Measurements from ENCODE around the gene SORCS3.

SORCS3 gene

DNA sequence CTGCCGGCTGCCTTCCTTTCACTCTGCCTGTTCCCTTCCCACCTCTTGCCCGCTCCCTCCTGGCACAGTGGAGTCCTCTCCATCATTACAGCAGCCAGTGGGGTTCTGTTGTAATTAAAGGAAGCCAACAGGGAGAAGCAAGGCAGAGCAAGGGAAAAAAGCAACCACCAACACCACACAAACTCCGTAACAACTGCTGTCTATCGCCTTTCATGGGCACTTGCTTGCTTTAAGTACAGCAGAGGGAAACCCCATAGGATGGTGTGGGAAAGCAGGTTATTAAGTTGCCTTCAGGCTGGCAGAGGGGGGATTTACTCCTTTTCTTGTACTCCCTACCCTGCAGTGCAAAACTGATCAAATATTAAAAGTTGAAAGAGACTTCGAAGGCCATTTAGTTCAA is 22.0 kb downstream of the SORCS3 start:
- Histone ChIP-seq H2BK5ac (ENCODE audit: low read length) (no peak overlapping the region), H3K9ac (ENCODE audit: low read length) (no peak overlapping the region), H4K8ac (ENCODE audit: low read depth, low read length) (no peak overlapping the region), H3K56ac (ENCODE audit: low read length) (no peak overlapping the region), H4K5ac (ENCODE audit: low read length) (no peak overlapping the region), H3K27ac (ENCODE audit: low read depth, low read length) (no peak overlapping the region), H3K27me3 (ENCODE audit: insufficient read depth, low read length, poor library complexity) (no peaks in the 10 kb centered on the region), H2AK5ac (ENCODE audit: low read length) (no peak overlapping the region), H2BK120ac (ENCODE audit: low read depth, low read length) (no peak overlapping the region), H3K4ac (ENCODE audit: low read depth, low read length) (no peak overlapping the region), H3K79me1 (ENCODE audit: low read length) (no peaks in the 10 kb centered on the region), H2BK15ac (replicated peaks; ENCODE audit: low read depth) (no peak overlapping the region), H3K18ac (ENCODE audit: low read length) (no peak overlapping the region), H3K4me1 (ENCODE audit: control insufficient read depth, low read depth, low read length) (no peaks in the 10 kb centered on the region), H3K4me2 (ENCODE audit: low read length) (no peak overlapping the region), H3K23ac (ENCODE audit: low read length) (no peak overlapping the region), H3K4me3 (ENCODE audit: low read length) (no peak overlapping the region), H3K36me3 (ENCODE audit: control insufficient read depth, insufficient read depth, low read length) (no peaks in the 10 kb centered on the region), H3K79me2 (ENCODE audit: control insufficient read depth, insufficient read depth, low read length) (no peaks in the 10 kb centered on the region)
- DNase-seq = no peak
- WGBS (ENCODE audit: extremely low coverage, insufficient coverage, low lambda C conversion rate) = no CpG with 5 or more reads among the region's 5 CpGs

DNA sequence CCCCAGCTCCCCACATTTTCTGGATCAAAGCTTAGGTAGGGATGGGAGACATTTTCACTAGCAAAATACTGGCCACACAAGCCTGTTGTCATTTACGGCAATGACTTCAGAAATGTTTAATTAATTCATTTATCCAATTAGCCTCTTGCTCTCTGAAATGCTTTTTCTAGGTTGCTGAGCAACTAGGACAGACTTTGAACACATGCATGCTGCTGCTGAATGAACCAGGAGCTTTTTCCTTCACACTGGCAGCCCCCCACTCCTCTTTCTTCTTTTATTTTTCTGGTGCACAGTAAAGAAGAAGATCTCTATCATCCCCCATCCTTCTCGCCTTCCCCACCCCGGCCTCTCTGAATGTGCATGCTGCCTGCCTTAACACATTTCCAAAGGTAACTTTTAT is 22.5 kb downstream of the SORCS3 start:
- no peaks in the 10 kb centered on the region for H3K4me1 ChIP-seq (ENCODE audit: control insufficient read depth, low read depth, low read length)
- H4K8ac ChIP-seq (ENCODE audit: low read depth, low read length) = no peak overlapping the region
- no peak overlapping the region for H3K56ac ChIP-seq (ENCODE audit: low read length)
- H3K79me2 ChIP-seq (ENCODE audit: control insufficient read depth, insufficient read depth, low read length) = no peaks in the 10 kb centered on the region
- no peak overlapping the region for H3K23ac ChIP-seq (ENCODE audit: low read length)
- no CpG with 5 or more reads among the region's 3 CpGs for whole genome bisulfite sequencing (ENCODE audit: extremely low coverage, insufficient coverage, low lambda C conversion rate)
- no peak overlapping the region for H3K18ac ChIP-seq (ENCODE audit: low read length)
- H3K27me3 ChIP-seq (ENCODE audit: insufficient read depth, low read length, poor library complexity) = no peaks in the 10 kb centered on the region
- no peak overlapping the region for H3K4me2 ChIP-seq (ENCODE audit: low read length)
- no peak overlapping the region for H2BK15ac ChIP-seq (replicated peaks; ENCODE audit: low read depth)
- no peak overlapping the region for H3K27ac ChIP-seq (ENCODE audit: low read depth, low read length)
- no peak overlapping the region for H2AK5ac ChIP-seq (ENCODE audit: low read length)
- no peaks in the 10 kb centered on the region for H3K36me3 ChIP-seq (ENCODE audit: control insufficient read depth, insufficient read depth, low read length)
- no peaks in the 10 kb centered on the region for H3K79me1 ChIP-seq (ENCODE audit: low read length)
- no peak overlapping the region for H3K4ac ChIP-seq (ENCODE audit: low read depth, low read length)
- DNase-seq = no peak
- H2BK5ac ChIP-seq (ENCODE audit: low read length) = no peak overlapping the region
- no peak overlapping the region for H3K4me3 ChIP-seq (ENCODE audit: low read length)
- H3K9ac ChIP-seq (ENCODE audit: low read length) = no peak overlapping the region
- H2BK120ac ChIP-seq (ENCODE audit: low read depth, low read length) = no peak overlapping the region
- H4K5ac ChIP-seq (ENCODE audit: low read length) = no peak overlapping the region

DNA sequence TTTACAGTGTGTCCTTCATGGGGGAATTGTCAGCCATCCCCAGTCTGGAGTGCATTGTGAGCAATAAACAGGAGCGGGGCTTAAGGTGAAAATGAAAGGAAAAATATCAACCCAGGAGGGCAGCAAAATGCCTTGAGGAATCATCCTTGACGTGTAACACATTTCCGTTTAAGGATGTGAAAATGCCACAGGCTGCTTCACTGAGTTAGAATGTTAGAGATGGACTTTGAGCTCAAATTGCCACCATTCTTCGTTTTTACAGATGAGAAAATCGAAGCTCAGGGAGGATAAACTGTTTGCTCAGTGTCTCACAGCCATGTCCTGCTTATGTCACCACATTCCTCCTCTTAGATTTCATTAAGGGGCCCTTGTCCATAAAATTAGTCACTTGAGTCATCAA is 23.1 kb downstream of the SORCS3 start:
- no peak overlapping the region for H3K56ac ChIP-seq (ENCODE audit: low read length)
- H3K9ac ChIP-seq (ENCODE audit: low read length) = no peak overlapping the region
- no peak for DNase-seq
- WGBS (ENCODE audit: extremely low coverage, insufficient coverage, low lambda C conversion rate) = no CpG with 5 or more reads among the region's 5 CpGs
- H3K4me1 ChIP-seq (ENCODE audit: control insufficient read depth, low read depth, low read length) = no peaks in the 10 kb centered on the region
- H4K8ac ChIP-seq (ENCODE audit: low read depth, low read length) = no peak overlapping the region
- no peak overlapping the region for H4K5ac ChIP-seq (ENCODE audit: low read length)
- no peak overlapping the region for H2BK120ac ChIP-seq (ENCODE audit: low read depth, low read length)
- no peak overlapping the region for H2BK15ac ChIP-seq (replicated peaks; ENCODE audit: low read depth)
- no peak overlapping the region for H2AK5ac ChIP-seq (ENCODE audit: low read length)
- no peaks in the 10 kb centered on the region for H3K36me3 ChIP-seq (ENCODE audit: control insufficient read depth, insufficient read depth, low read length)
- no peak overlapping the region for H3K27ac ChIP-seq (ENCODE audit: low read depth, low read length)
- H3K27me3 ChIP-seq (ENCODE audit: insufficient read depth, low read length, poor library complexity) = no peaks in the 10 kb centered on the region
- no peaks in the 10 kb centered on the region for H3K79me1 ChIP-seq (ENCODE audit: low read length)
- H3K4me2 ChIP-seq (ENCODE audit: low read length) = no peak overlapping the region
- no peak overlapping the region for H3K18ac ChIP-seq (ENCODE audit: low read length)
- no peak overlapping the region for H3K23ac ChIP-seq (ENCODE audit: low read length)
- no peak overlapping the region for H2BK5ac ChIP-seq (ENCODE audit: low read length)
- H3K4ac ChIP-seq (ENCODE audit: low read depth, low read length) = no peak overlapping the region
- H3K4me3 ChIP-seq (ENCODE audit: low read length) = no peak overlapping the region
- H3K79me2 ChIP-seq (ENCODE audit: control insufficient read depth, insufficient read depth, low read length) = no peaks in the 10 kb centered on the region

DNA sequence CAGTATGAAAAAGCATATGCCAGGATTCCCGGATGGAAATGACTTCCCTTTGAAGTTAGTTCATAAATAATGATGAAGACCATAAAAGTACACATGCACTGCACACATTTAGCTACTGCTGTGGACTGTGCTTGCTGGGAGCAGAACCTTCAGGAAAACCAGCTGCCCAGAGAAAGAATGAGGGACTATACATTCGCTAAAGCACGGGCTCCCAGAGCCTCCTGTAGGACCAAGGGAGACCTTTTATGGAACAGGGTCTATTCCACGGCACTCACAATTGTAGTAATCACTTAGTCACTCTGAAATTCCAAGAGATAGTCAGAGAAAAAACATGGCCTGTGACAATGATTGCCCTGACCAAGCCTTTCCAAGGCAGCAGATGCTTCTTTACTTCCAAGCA is 24.1 kb downstream of the SORCS3 start:
- Histone ChIP-seq H3K4me3 (ENCODE audit: low read length) (no peak overlapping the region), H2AK5ac (ENCODE audit: low read length) (no peak overlapping the region), H3K4me2 (ENCODE audit: low read length) (no peak overlapping the region), H3K4me1 (ENCODE audit: control insufficient read depth, low read depth, low read length) (no peaks in the 10 kb centered on the region), H3K56ac (ENCODE audit: low read length) (no peak overlapping the region), H3K4ac (ENCODE audit: low read depth, low read length) (no peak overlapping the region), H3K9ac (ENCODE audit: low read length) (no peak overlapping the region), H3K79me2 (ENCODE audit: control insufficient read depth, insufficient read depth, low read length) (no peaks in the 10 kb centered on the region), H3K18ac (ENCODE audit: low read length) (no peak overlapping the region), H2BK15ac (replicated peaks; ENCODE audit: low read depth) (no peak overlapping the region), H4K8ac (ENCODE audit: low read depth, low read length) (no peak overlapping the region), H2BK5ac (ENCODE audit: low read length) (no peak overlapping the region), H3K27me3 (ENCODE audit: insufficient read depth, low read length, poor library complexity) (no peaks in the 10 kb centered on the region), H3K36me3 (ENCODE audit: control insufficient read depth, insufficient read depth, low read length) (no peaks in the 10 kb centered on the region), H3K79me1 (ENCODE audit: low read length) (no peaks in the 10 kb centered on the region), H3K23ac (ENCODE audit: low read length) (no peak overlapping the region), H4K5ac (ENCODE audit: low read length) (no peak overlapping the region), H3K27ac (ENCODE audit: low read depth, low read length) (no peak overlapping the region), H2BK120ac (ENCODE audit: low read depth, low read length) (no peak overlapping the region)
- DNase-seq = no peak
- WGBS (ENCODE audit: extremely low coverage, insufficient coverage, low lambda C conversion rate) = no CpG with 5 or more reads among the region's 4 CpGs

DNA sequence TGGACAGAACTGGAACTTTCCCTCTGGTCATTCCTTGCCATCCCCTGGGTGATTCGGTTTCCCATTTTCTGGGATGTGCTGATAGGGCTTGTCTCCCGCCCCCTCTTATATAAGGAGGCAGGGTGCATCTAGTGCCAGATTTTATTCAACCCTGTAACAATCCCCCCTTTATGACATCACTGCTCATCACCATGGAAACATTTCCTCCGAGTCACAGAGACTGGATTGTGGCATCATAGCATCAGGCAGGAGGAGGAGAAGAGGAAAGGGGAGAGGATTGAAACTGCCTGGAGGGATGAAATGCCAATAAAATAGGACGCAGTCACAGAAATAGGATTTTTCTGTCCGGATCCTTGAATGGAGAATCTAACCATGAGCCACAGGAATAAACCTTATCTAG is 25.0 kb downstream of the SORCS3 start:
- Histone ChIP-seq H3K36me3 (ENCODE audit: control insufficient read depth, insufficient read depth, low read length) (no peaks in the 10 kb centered on the region), H3K9ac (ENCODE audit: low read length) (no peak overlapping the region), H3K79me2 (ENCODE audit: control insufficient read depth, insufficient read depth, low read length) (no peaks in the 10 kb centered on the region), H3K27me3 (ENCODE audit: insufficient read depth, low read length, poor library complexity) (no peaks in the 10 kb centered on the region), H3K79me1 (ENCODE audit: low read length) (no peaks in the 10 kb centered on the region), H3K18ac (ENCODE audit: low read length) (no peak overlapping the region), H3K23ac (ENCODE audit: low read length) (no peak overlapping the region), H2BK120ac (ENCODE audit: low read depth, low read length) (no peak overlapping the region), H2AK5ac (ENCODE audit: low read length) (no peak overlapping the region), H3K4ac (ENCODE audit: low read depth, low read length) (no peak overlapping the region), H4K5ac (ENCODE audit: low read length) (no peak overlapping the region), H2BK5ac (ENCODE audit: low read length) (no peak overlapping the region), H3K4me1 (ENCODE audit: control insufficient read depth, low read depth, low read length) (no peaks in the 10 kb centered on the region), H3K27ac (ENCODE audit: low read depth, low read length) (no peak overlapping the region), H3K4me2 (ENCODE audit: low read length) (no peak overlapping the region), H4K8ac (ENCODE audit: low read depth, low read length) (no peak overlapping the region), H3K56ac (ENCODE audit: low read length) (no peak overlapping the region), H3K4me3 (ENCODE audit: low read length) (no peak overlapping the region), H2BK15ac (replicated peaks; ENCODE audit: low read depth) (no peak overlapping the region)
- WGBS (ENCODE audit: extremely low coverage, insufficient coverage, low lambda C conversion rate) = no CpG with 5 or more reads among the region's 5 CpGs
- DNase-seq = no peak

DNA sequence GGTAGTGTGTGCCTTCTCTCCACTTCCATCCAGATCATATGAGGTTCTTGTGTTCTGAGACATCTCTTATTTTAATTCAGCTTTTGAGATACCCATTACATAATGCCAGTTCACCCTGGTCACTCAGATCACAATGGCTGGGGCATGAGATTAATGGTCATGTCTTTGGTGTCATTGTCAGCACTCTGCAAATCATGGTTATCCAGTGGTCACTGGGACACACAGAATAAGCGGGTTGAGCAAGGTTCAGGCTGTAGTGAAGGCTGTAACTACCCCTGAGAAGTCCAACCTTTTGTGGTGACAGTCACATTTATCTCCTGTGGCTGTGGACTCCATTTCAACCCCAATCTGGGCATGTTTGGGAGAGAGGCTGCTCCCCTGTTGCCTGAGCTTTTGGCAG is 35.8 kb downstream of the SORCS3 start:
- Histone ChIP-seq H3K4me3 (ENCODE audit: low read length) (no peak overlapping the region), H3K27me3 (ENCODE audit: insufficient read depth, low read length, poor library complexity) (no peaks in the 10 kb centered on the region), H3K56ac (ENCODE audit: low read length) (no peak overlapping the region), H3K79me1 (ENCODE audit: low read length) (no peaks in the 10 kb centered on the region), H3K4me1 (ENCODE audit: control insufficient read depth, low read depth, low read length) (no peaks in the 10 kb centered on the region), H3K4ac (ENCODE audit: low read depth, low read length) (no peak overlapping the region), H3K18ac (ENCODE audit: low read length) (no peak overlapping the region), H2BK120ac (ENCODE audit: low read depth, low read length) (no peak overlapping the region), H4K5ac (ENCODE audit: low read length) (no peak overlapping the region), H4K8ac (ENCODE audit: low read depth, low read length) (no peak overlapping the region), H3K23ac (ENCODE audit: low read length) (no peak overlapping the region), H2BK5ac (ENCODE audit: low read length) (no peak overlapping the region), H3K36me3 (ENCODE audit: control insufficient read depth, insufficient read depth, low read length) (no peaks in the 10 kb centered on the region), H2AK5ac (ENCODE audit: low read length) (no peak overlapping the region), H3K9ac (ENCODE audit: low read length) (no peak overlapping the region), H2BK15ac (replicated peaks; ENCODE audit: low read depth) (no peak overlapping the region), H3K79me2 (ENCODE audit: control insufficient read depth, insufficient read depth, low read length) (no peaks in the 10 kb centered on the region), H3K4me2 (ENCODE audit: low read length) (no peak overlapping the region), H3K27ac (ENCODE audit: low read depth, low read length) (no peak overlapping the region)
- no peak for DNase-seq
- WGBS (ENCODE audit: extremely low coverage, insufficient coverage, low lambda C conversion rate) = no CpG with 5 or more reads among the region's 1 CpG

Data from mesendoderm (in vitro differentiated cells).